Left ventricle myocardium inferior (tissue), 1 donor: ENCODE results near the gene CLCN5. TPM values are rescaled to one million over a fixed set of nuclear protein-coding genes. Genes with fewer than 3 reads are reported as not detected.

Experiments
- DNase-seq: peaks from one replicate; pipeline ENCODE4 v3.0.0-alpha.2; 2020
- H3K27ac ChIP-seq: fragments of 200-600 bp; replicated peaks from 2 replicates; pipeline ENCODE4 v1.8.0; 2021
- H3K27me3 ChIP-seq: fragments of 200-600 bp; 2 replicates; pipeline ENCODE4 v1.8.0; 2021; ENCODE audit warnings: low read depth
- H3K36me3 ChIP-seq: fragments of 200-600 bp; 2 replicates; pipeline ENCODE4 v1.8.0; 2021
- H3K4me1 ChIP-seq: fragments of 200-600 bp; 2 replicates; pipeline ENCODE4 v1.8.0; 2021
- H3K4me3 ChIP-seq: fragments of 200-600 bp; 2 replicates; pipeline ENCODE4 v1.8.0; 2021; ENCODE audit warnings: mild to moderate bottlenecking, moderate library complexity
- H3K9me3 ChIP-seq: fragments of 200-600 bp; replicated peaks from 2 replicates; pipeline ENCODE4 v1.8.0; 2021
- intact Hi-C: fragments of 100-400 bp; cut with micrococcal nuclease; formaldehyde crosslinking; loops from one replicate; pipeline ENCODE4 v1.11.0; 2022
- microRNA-seq: library from miRNA; unstranded; fragments of <30 nt; microRNA quantifications from one replicate; pipeline ENCODE4 v1.2.0, GENCODE V29; 2020
- total RNA-seq: library from RNA; stranded (reverse); fragmentation: NEBNext Ultra II Directional; extraction: Animal tissue kit (Norgen Biotek cat#: 25700); gene quantifications from one replicate; pipeline ENCODE4 v1.2.1, GENCODE V29; 2021
- TF ChIP-seq, protein P1 (sequence below): fragments of 200-600 bp; IDR thresholded peaks from 2 replicates; pipeline ENCODE4 v1.8.0; 2021; ENCODE audit warnings: antibody characterized with exemption, mild to moderate bottlenecking, borderline replicate concordance
- donor health status: DM: no; HTN: yes; CAD: no; lungs with severe emphysema.

CLCN5 gene
- total RNA-seq, 1 donor from 2014 or later = 1.7 TPM

DNA sequence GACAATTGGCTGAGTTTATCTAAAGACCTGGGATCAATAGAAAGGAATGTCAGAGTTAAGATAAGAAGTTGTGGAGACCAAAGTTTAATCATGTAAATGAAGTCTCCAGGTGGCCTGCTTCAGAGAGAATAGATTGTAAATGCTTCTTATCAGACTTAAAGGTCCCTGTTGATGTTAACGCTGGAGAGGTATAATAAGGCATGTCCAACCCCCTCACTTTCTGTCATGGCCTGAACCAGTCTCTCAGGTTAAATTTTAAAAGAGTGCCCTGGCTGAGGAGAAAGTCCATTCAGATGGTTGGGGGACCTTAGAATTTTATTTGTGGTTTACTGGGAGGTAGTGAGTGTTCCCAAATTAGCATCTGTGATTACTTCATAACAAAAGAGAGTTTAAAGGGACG lies 191.7 kb downstream of the CLCN5 start:
- Histone ChIP-seq H3K4me3 (no peak overlapping the region), H3K36me3 (no peaks in the 10 kb centered on the region), H3K27ac (no peak overlapping the region), H3K9me3 (no peaks in the 10 kb centered on the region), H3K27me3 (no peaks in the 10 kb centered on the region), H3K4me1 (no peaks in the 10 kb centered on the region)
- no peak for DNase-seq
- TF ChIP-seq, protein P1, sequence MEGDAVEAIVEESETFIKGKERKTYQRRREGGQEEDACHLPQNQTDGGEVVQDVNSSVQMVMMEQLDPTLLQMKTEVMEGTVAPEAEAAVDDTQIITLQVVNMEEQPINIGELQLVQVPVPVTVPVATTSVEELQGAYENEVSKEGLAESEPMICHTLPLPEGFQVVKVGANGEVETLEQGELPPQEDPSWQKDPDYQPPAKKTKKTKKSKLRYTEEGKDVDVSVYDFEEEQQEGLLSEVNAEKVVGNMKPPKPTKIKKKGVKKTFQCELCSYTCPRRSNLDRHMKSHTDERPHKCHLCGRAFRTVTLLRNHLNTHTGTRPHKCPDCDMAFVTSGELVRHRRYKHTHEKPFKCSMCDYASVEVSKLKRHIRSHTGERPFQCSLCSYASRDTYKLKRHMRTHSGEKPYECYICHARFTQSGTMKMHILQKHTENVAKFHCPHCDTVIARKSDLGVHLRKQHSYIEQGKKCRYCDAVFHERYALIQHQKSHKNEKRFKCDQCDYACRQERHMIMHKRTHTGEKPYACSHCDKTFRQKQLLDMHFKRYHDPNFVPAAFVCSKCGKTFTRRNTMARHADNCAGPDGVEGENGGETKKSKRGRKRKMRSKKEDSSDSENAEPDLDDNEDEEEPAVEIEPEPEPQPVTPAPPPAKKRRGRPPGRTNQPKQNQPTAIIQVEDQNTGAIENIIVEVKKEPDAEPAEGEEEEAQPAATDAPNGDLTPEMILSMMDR = no peak
- intact Hi-C loops = no loop called here

DNA sequence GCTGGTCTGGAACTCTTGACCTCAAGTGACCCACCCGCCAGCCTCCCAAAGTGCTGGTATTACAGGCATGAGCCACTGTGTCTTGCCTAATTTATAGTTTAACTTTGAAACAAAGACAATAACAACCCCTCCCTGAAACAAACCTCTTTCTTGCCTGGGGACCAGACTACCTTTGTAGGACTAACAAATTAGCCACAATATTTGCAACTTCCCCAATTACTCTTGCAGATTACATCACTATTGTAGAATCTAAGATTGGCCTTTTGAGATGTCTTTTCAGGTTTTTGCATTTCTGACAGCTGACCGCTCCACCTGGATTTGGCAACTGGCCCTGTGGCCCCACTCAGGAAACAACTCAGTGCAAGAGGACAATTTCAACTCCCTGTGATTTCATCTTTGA lies 193.6 kb downstream of the CLCN5 start:
- Histone ChIP-seq H3K27me3 (no peaks in the 10 kb centered on the region), H3K4me3 (no peak overlapping the region), H3K9me3 (no peaks in the 10 kb centered on the region), H3K4me1 (no peaks in the 10 kb centered on the region), H3K36me3 (no peaks in the 10 kb centered on the region), H3K27ac (no peak overlapping the region)
- DNase-seq = no peak
- TF ChIP-seq, protein P1 = no peak
- intact Hi-C loops = no loop called here

DNA sequence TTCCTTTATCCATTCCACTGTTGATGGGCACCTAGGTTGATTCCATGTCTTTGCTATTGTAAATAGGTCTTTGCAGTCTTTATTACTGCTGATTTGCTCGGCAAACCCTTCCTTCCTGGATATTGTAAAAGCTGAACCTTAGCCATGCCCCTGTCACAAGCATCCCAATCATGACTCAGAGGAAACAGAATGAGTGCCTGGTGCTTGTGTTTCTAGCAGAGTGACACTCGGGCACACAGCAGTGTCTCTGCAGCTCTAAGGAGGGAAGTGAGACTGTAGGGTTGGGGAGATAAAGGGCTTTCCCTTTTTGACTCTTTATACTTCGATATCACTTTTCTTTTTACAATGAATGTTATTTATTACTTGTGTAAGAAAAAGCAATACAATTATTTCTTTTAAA lies 195.1 kb downstream of the CLCN5 start:
- no peaks in the 10 kb centered on the region for H3K4me1 ChIP-seq
- DNase-seq = no peak
- no peak overlapping the region for H3K4me3 ChIP-seq
- H3K9me3 ChIP-seq = no peaks in the 10 kb centered on the region
- H3K27ac ChIP-seq = no peak overlapping the region
- no peaks in the 10 kb centered on the region for H3K27me3 ChIP-seq
- intact Hi-C loops = no loop called here
- no peaks in the 10 kb centered on the region for H3K36me3 ChIP-seq
- TF ChIP-seq, protein P1 = no peak

DNA sequence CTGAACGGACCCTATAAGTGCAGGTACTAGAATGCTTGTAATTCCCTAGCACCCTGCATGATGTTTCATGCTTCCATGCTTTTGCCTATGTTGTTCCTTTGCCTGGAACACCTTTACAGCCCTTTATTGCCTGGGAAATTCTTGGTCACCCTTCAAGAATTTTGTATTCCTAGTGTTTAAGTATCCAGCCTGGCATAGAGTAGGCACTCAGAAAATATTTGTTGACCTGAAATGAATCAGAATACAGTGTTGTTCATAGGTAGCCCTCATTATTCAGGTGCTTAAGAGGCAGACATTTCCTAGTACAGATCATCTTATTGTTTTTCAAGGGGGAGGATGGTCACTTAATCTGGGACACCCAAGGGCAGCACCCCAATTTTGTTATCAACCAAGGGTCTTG lies 203.1 kb downstream of the CLCN5 start:
- Histone ChIP-seq H3K9me3 (no peaks in the 10 kb centered on the region), H3K36me3 (no peaks in the 10 kb centered on the region), H3K4me3 (no peak overlapping the region), H3K27me3 (no peaks in the 10 kb centered on the region), H3K4me1 (no peaks in the 10 kb centered on the region), H3K27ac (no peak overlapping the region)
- intact Hi-C loops = no loop called here
- no peak for DNase-seq
- TF ChIP-seq, protein P1 = no peak

DNA sequence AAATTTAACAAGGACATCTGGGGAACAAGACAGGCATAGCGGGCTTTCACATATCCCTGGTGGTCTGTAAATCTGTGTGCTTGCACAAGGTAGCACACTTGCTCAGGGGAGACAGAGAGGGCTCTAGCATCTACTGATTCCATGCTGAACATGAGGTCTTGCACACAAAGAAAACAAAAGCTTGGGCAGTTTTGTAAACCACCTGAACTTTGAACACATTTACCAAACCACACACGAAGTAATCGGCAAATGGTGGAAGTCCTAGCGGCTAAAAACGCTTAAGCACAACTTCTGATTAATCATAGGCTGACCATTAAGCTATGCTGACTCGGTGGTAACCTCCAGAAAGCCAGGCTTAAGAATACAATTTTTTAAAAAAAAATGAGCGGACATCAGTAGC lies 225.6 kb downstream of the CLCN5 start:
- TF ChIP-seq, protein P1 = no peak
- no peak overlapping the region for H3K4me3 ChIP-seq
- H3K27ac ChIP-seq = no peak overlapping the region
- no peaks in the 10 kb centered on the region for H3K36me3 ChIP-seq
- intact Hi-C loops = no loop called here
- H3K9me3 ChIP-seq = no peaks in the 10 kb centered on the region
- H3K4me1 ChIP-seq = no peaks in the 10 kb centered on the region
- DNase-seq = no peak
- H3K27me3 ChIP-seq = no peaks in the 10 kb centered on the region

Small RNA genes within 50 kb of the gene (microRNA-seq; reads per million reads assigned to microRNA genes)
- gene MIR188 (65.2 reads per million, percentile 51 among the genes with 10 or more reads in this experiment), gene MIR362 (224 reads per million, percentile 65 among the genes with 10 or more reads in this experiment), gene MIR500A (12.8 reads per million, percentile 31 among the genes with 10 or more reads in this experiment), gene MIR500B (not detected), gene MIR501 (32.8 reads per million, percentile 43 among the genes with 10 or more reads in this experiment), gene MIR502 (34.3 reads per million, percentile 44 among the genes with 10 or more reads in this experiment), gene MIR532 (435 reads per million, percentile 72 among the genes with 10 or more reads in this experiment), gene MIR660 (280 reads per million, percentile 68 among the genes with 10 or more reads in this experiment)

Other genes starting within 250 kb of the CLCN5 start
- not detected for gene PAGE1, start 226.6 kb upstream of the CLCN5 start, total RNA-seq
- gene PAGE4, start 93.3 kb upstream of the CLCN5 start, total RNA-seq = not detected
- 1.8 TPM for gene USP27X, start 43.1 kb upstream of the CLCN5 start, total RNA-seq